HEK293T (cell line): Measurements from ENCODE around the gene SMIM36.

ENCODE experiments used
- CTCF ChIA-PET: fragments of 350-600 bp; formaldehyde crosslinking; extraction: SDS; loops from one replicate; lab custom pipeline; 2021; ENCODE audit warnings: antibody characterized with exemption, inconsistent platforms; lab: Yijun Ruan, JAX
- POLR2A ChIA-PET: fragments of 350-600 bp; formaldehyde crosslinking; extraction: SDS; loops from one replicate; lab custom pipeline; 2020; ENCODE audit warnings: antibody characterized with exemption, inconsistent platforms; lab: Yijun Ruan, JAX
- DNase-seq: peaks from one replicate; pipeline ENCODE4 v3.0.0; 2012; ENCODE audit warnings: mixed read lengths; ENCODE audit errors: extremely low spot score
- ARNT ChIP-seq: fragments of 450-650 bp; IDR thresholded peaks from 2 replicates; pipeline ENCODE4 v1.6.1; 2017; ENCODE audit warnings: mild to moderate bottlenecking
- BHLHE40 ChIP-seq: fragments of 450-650 bp; IDR thresholded peaks from 2 replicates; pipeline ENCODE4 v1.6.1; 2016; ENCODE audit warnings: mild to moderate bottlenecking, moderate library complexity, borderline replicate concordance
- CTBP1 ChIP-seq: fragments of 450-650 bp; IDR thresholded peaks from 2 replicates; pipeline ENCODE4 v1.6.1; 2016; ENCODE audit warnings: borderline replicate concordance
- ELF4 ChIP-seq: fragments of 450-650 bp; IDR thresholded peaks from 2 replicates; pipeline ENCODE4 v1.6.1; 2017; ENCODE audit warnings: antibody characterized with exemption
- FOXA1 ChIP-seq: fragments of 450-650 bp; IDR thresholded peaks from 2 replicates; pipeline ENCODE4 v1.6.1; 2016; ENCODE audit warnings: mild to moderate bottlenecking
- FOXK2 ChIP-seq: fragments of 450-650 bp; IDR thresholded peaks from 2 replicates; pipeline ENCODE4 v1.6.1; 2016; ENCODE audit warnings: mild to moderate bottlenecking
- FOXM1 ChIP-seq: fragments of 450-650 bp; IDR thresholded peaks from 2 replicates; pipeline ENCODE4 v1.6.1; 2017; ENCODE audit warnings: mild to moderate bottlenecking, borderline replicate concordance
- HDGF ChIP-seq: fragments of 450-650 bp; IDR thresholded peaks from 2 replicates; pipeline ENCODE4 v1.6.1; 2017; ENCODE audit warnings: antibody characterized with exemption, borderline replicate concordance
- L3MBTL2 ChIP-seq: fragments of 450-650 bp; conservative IDR thresholded peaks from 2 replicates; pipeline ENCODE4 v1.6.1; 2016; ENCODE audit warnings: mild to moderate bottlenecking
- LEF1 ChIP-seq: fragments of 450-650 bp; IDR thresholded peaks from 2 replicates; pipeline ENCODE4 v1.6.1; 2017; ENCODE audit warnings: mild to moderate bottlenecking, borderline replicate concordance
- NFRKB ChIP-seq: fragments of 450-650 bp; IDR thresholded peaks from 2 replicates; pipeline ENCODE4 v1.6.1; 2016; ENCODE audit warnings: mild to moderate bottlenecking, moderate library complexity
- PKNOX1 ChIP-seq: fragments of 450-650 bp; IDR thresholded peaks from 2 replicates; pipeline ENCODE4 v1.6.1; 2016
- SP1 ChIP-seq: fragments of 450-650 bp; IDR thresholded peaks from 2 replicates; pipeline ENCODE4 v1.6.1; 2017
- SUZ12 ChIP-seq: fragments of 450-650 bp; IDR thresholded peaks from 2 replicates; pipeline ENCODE4 v1.6.1; 2016; ENCODE audit warnings: mild to moderate bottlenecking
- TARDBP ChIP-seq: fragments of 450-650 bp; IDR thresholded peaks from 2 replicates; pipeline ENCODE4 v1.6.1; 2016
- ZNF384 ChIP-seq: fragments of 450-650 bp; IDR thresholded peaks from 2 replicates; pipeline ENCODE4 v1.6.1; 2016

SMIM36 gene

DNA sequence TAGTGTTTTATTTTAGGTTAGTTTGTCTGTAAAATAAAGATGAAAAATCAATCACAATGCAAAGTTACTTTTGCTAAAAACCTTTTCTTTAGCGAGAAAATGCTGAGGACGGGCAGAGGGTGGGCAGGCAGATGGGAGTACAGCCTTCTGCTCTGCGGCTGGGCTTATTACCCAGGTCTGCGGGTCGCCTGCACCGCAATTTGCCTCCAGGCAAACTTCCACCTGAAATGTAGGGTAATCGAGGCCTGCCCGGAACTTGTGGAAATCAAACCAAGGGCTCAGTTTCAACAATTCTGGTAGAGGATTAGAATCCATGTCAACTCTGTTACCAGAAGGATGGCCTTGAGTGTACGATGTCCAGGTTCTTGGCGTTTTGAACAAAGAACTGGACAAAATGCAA is 67.3 kb downstream of the SMIM36 start:
- POLR2A ChIA-PET, result no interaction called here
- TF ChIP-seq TARDBP (no peak), SUZ12 (no peak), ARNT (no peak), ELF4 (no peak), BHLHE40 (no peak), CTBP1 (no peak), NFRKB (no peak), L3MBTL2 (no peak), HDGF (no peak), SP1 (no peak), FOXK2 (no peak), FOXM1 (no peak), LEF1 (no peak), ZNF384 (no peak), FOXA1 (no peak)
- DNase-seq, result no peak
- CTCF ChIA-PET, result no interaction called here

- no peak for DNase-seq
- no peak for TF ChIP-seq BHLHE40
- TF ChIP-seq ELF4, result no peak
- no peak for TF ChIP-seq HDGF
- ChIA-PET CTCF (no interaction called here), POLR2A (no interaction called here)
These were observed 68.1 kb downstream of the SMIM36 start for GRCh38 chr17:55442953-55443683.

- ChIA-PET CTCF (no interaction called here), POLR2A (no interaction called here)
- no peak for TF ChIP-seq FOXA1
- no peak for TF ChIP-seq SP1
- no peak for TF ChIP-seq HDGF
- no peak for TF ChIP-seq TARDBP
- no peak for TF ChIP-seq PKNOX1
- TF ChIP-seq ELF4, result no peak
- no peak for TF ChIP-seq L3MBTL2
- no peak for TF ChIP-seq BHLHE40
- no peak for TF ChIP-seq ARNT
- no peak for TF ChIP-seq SUZ12
- no peak for TF ChIP-seq ZNF384
- TF ChIP-seq NFRKB, result no peak
- TF ChIP-seq LEF1, result no peak
- no peak for DNase-seq
These were observed 68.8 kb downstream of the SMIM36 start for GRCh38 chr17:55442462-55442861.

GRCh38 chr17:55441544-55441943 is 69.7 kb downstream of the SMIM36 start:
- ChIA-PET CTCF (no interaction called here), POLR2A (no interaction called here)
- no peak for DNase-seq
- TF ChIP-seq HDGF (no peak), FOXM1 (no peak), ARNT (no peak), BHLHE40 (no peak), SP1 (no peak), CTBP1 (no peak), LEF1 (no peak), PKNOX1 (no peak), ELF4 (no peak), FOXK2 (no peak), L3MBTL2 (no peak)

DNA sequence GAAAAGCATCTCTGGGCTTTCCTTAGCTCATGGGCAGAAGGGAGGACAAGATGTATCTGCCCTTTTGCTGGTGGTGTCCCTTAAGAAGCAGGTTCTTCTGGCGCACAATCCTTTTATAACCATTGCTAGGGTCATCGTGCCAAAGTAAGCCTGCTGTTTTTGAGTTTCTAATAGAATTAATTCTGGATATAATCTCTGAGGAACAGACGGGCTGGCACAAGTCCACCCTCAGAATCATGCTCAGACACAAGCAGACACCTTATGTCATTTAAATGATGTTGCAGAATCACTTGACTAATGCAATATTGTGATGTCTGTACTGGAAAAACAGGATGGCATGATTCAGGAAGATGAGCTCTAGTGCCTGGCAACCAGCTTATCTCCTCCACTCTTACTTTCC is 70.9 kb downstream of the SMIM36 start:
- POLR2A ChIA-PET, result no interaction called here
- TF ChIP-seq HDGF, result no peak
- TF ChIP-seq SP1, result no peak
- TF ChIP-seq NFRKB, result no peak
- no peak for TF ChIP-seq ZNF384
- no peak for TF ChIP-seq SUZ12
- TF ChIP-seq TARDBP, result no peak
- TF ChIP-seq LEF1, result no peak
- DNase-seq, result no peak
- CTCF ChIA-PET, result no interaction called here

DNA sequence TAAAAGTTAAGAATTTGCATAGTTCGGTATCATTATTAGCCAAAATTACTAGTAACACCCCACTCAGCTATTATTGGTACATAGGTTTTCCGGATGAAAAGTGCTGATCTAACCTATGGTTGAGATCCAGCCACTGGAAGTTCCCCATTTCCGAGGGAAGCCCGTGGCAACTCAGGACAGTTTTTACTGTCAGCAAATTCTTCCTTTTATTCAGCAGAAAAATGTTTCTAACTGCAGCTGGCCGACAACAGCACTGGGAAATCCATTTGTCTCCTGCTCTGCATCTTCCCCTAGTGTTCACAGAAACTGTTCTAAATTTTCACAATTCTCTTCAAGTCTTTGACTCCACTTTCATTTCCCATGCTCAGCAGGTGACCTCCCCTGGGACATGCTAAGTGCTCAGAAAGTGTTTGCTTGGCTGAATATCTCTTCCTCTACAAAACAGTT is 74.1 kb downstream of the SMIM36 start:
- DNase-seq, result no peak
- POLR2A ChIA-PET, result interaction anchor here (1.2 kb wide), 1 partner anchor 16 kb away, joined by 5 read pairs; the partner anchor contains the start of gene MMD
- no peak for TF ChIP-seq BHLHE40
- no peak for TF ChIP-seq FOXA1
- TF ChIP-seq ARNT, result no peak
- no peak for TF ChIP-seq SP1
- no peak for TF ChIP-seq FOXK2
- no peak for TF ChIP-seq ZNF384
- no peak for TF ChIP-seq SUZ12
- TF ChIP-seq L3MBTL2, result no peak
- TF ChIP-seq CTBP1, result no peak
- TF ChIP-seq NFRKB, result no peak
- TF ChIP-seq HDGF, result no peak
- no peak for TF ChIP-seq PKNOX1
- TF ChIP-seq LEF1, result no peak
- TF ChIP-seq ELF4, result no peak
- TF ChIP-seq FOXM1, result no peak
- no peak for TF ChIP-seq TARDBP
- CTCF ChIA-PET, result no interaction called here
